ENCODE measurements around the gene ZNF618.

The ZNF618 gene

GRCh38 chr9:113927277-113927676 is 51.2 kb downstream of the ZNF618 start:
- Mint-ChIP-seq H3K27me3 (no peaks in the 10 kb centered on the region), H3K27ac (no peak overlapping the region), H3K4me3 (no peak overlapping the region), H3K36me3 (no peaks in the 10 kb centered on the region), H3K9me3 (no peaks in the 10 kb centered on the region), H3K4me1 (no peaks in the 10 kb centered on the region)
- CTCF ChIA-PET = interaction anchor here (1.4 kb wide), 1 partner anchor 364 kb away, joined by 3 read pairs; no protein-coding TSS in a partner anchor
- no peak for DNase-seq

- H3K4me1 Mint-ChIP-seq = no peaks in the 10 kb centered on the region
- H3K27me3 Mint-ChIP-seq = no peaks in the 10 kb centered on the region
- no peak for DNase-seq
- no peaks in the 10 kb centered on the region for H3K36me3 Mint-ChIP-seq
- H3K9me3 Mint-ChIP-seq = no peaks in the 10 kb centered on the region
- CTCF ChIA-PET = interaction anchor here (1.3 kb wide), 1 partner anchor 34 kb away, joined by 3 read pairs; no protein-coding TSS in a partner anchor
- H3K4me3 Mint-ChIP-seq = no peak overlapping the region
- no peak overlapping the region for H3K27ac Mint-ChIP-seq
Observed at GRCh38 chr9:113928269-113928668, 52.2 kb downstream of the ZNF618 start.

GRCh38 chr9:113929634-113930389 is 53.7 kb downstream of the ZNF618 start:
- Mint-ChIP-seq H3K27ac (no peak overlapping the region), H3K9me3 (no peaks in the 10 kb centered on the region), H3K27me3 (no peaks in the 10 kb centered on the region), H3K4me3 (no peak overlapping the region), H3K4me1 (no peaks in the 10 kb centered on the region), H3K36me3 (no peaks in the 10 kb centered on the region)
- DNase-seq = no peak
- CTCF ChIA-PET = no interaction called here

GRCh38 chr9:113930390-113930783 is 54.3 kb downstream of the ZNF618 start:
- no peak for DNase-seq
- Mint-ChIP-seq H3K27me3 (no peaks in the 10 kb centered on the region), H3K27ac (no peak overlapping the region), H3K4me1 (no peaks in the 10 kb centered on the region), H3K9me3 (no peaks in the 10 kb centered on the region), H3K4me3 (no peak overlapping the region), H3K36me3 (no peaks in the 10 kb centered on the region)
- CTCF ChIA-PET = no interaction called here

- CTCF ChIA-PET = no interaction called here
- Mint-ChIP-seq H3K4me1 (no peaks in the 10 kb centered on the region), H3K36me3 (no peaks in the 10 kb centered on the region), H3K9me3 (no peaks in the 10 kb centered on the region), H3K27me3 (no peaks in the 10 kb centered on the region), H3K27ac (no peak overlapping the region), H3K4me3 (no peak overlapping the region)
- DNase-seq = no peak
Observed at GRCh38 chr9:113931140-113931539, 55.0 kb downstream of the ZNF618 start.

- no peaks in the 10 kb centered on the region for H3K27me3 Mint-ChIP-seq
- CTCF ChIA-PET = no interaction called here
- no peaks in the 10 kb centered on the region for H3K4me1 Mint-ChIP-seq
- H3K4me3 Mint-ChIP-seq = no peak overlapping the region
- no peaks in the 10 kb centered on the region for H3K36me3 Mint-ChIP-seq
- DNase-seq = no peak
- H3K27ac Mint-ChIP-seq = no peak overlapping the region
- H3K9me3 Mint-ChIP-seq = no peaks in the 10 kb centered on the region
Observed at GRCh38 chr9:113931777-113932176, 55.7 kb downstream of the ZNF618 start.

GRCh38 chr9:113932906-113933584 is 56.9 kb downstream of the ZNF618 start:
- H3K27me3 Mint-ChIP-seq = no peaks in the 10 kb centered on the region
- no peaks in the 10 kb centered on the region for H3K4me1 Mint-ChIP-seq
- H3K36me3 Mint-ChIP-seq = no peaks in the 10 kb centered on the region
- no peaks in the 10 kb centered on the region for H3K9me3 Mint-ChIP-seq
- H3K4me3 Mint-ChIP-seq = no peak overlapping the region
- CTCF ChIA-PET = no interaction called here
- no peak overlapping the region for H3K27ac Mint-ChIP-seq
- DNase-seq = no peak

- Mint-ChIP-seq H3K4me1 (no peaks in the 10 kb centered on the region), H3K4me3 (no peak overlapping the region)
Observed at GRCh38 chr9:113933671-113934070, 57.6 kb downstream of the ZNF618 start.

GRCh38 chr9:113934167-113934828 is 58.2 kb downstream of the ZNF618 start:
- Mint-ChIP-seq H3K4me3 (no peak overlapping the region), H3K27me3 (no peaks in the 10 kb centered on the region), H3K36me3 (no peaks in the 10 kb centered on the region), H3K4me1 (no peaks in the 10 kb centered on the region), H3K9me3 (no peaks in the 10 kb centered on the region), H3K27ac (no peak overlapping the region)
- CTCF ChIA-PET = no interaction called here
- no peak for DNase-seq

More at GRCh38 chr9:113933671-113934070, 57.6 kb downstream of the ZNF618 start:
- Mint-ChIP-seq H3K27ac (no peak overlapping the region), H3K27me3 (no peaks in the 10 kb centered on the region), H3K36me3 (no peaks in the 10 kb centered on the region), H3K9me3 (no peaks in the 10 kb centered on the region)
- CTCF ChIA-PET = no interaction called here
- no peak for DNase-seq

GRCh38 chr9:113934829-113935676 is 58.9 kb downstream of the ZNF618 start:
- H3K4me3 Mint-ChIP-seq = no peak overlapping the region
- H3K27ac Mint-ChIP-seq = no peak overlapping the region
- no peaks in the 10 kb centered on the region for H3K27me3 Mint-ChIP-seq
- CTCF ChIA-PET = no interaction called here
- H3K36me3 Mint-ChIP-seq = no peaks in the 10 kb centered on the region
- H3K4me1 Mint-ChIP-seq = no peaks in the 10 kb centered on the region
- no peak for DNase-seq
- H3K9me3 Mint-ChIP-seq = no peaks in the 10 kb centered on the region

GRCh38 chr9:113935677-113936380 is 59.7 kb downstream of the ZNF618 start:
- Mint-ChIP-seq H3K9me3 (no peaks in the 10 kb centered on the region), H3K4me1 (no peaks in the 10 kb centered on the region), H3K27me3 (no peaks in the 10 kb centered on the region), H3K36me3 (no peaks in the 10 kb centered on the region), H3K4me3 (no peak overlapping the region), H3K27ac (no peak overlapping the region)
- DNase-seq = no peak
- CTCF ChIA-PET = no interaction called here

GRCh38 chr9:113940077-113940476 is 64.0 kb downstream of the ZNF618 start:
- Mint-ChIP-seq H3K4me1 (no peaks in the 10 kb centered on the region), H3K27ac (peak overlapping the region; percentile 46), H3K36me3 (no peaks in the 10 kb centered on the region), H3K27me3 (peaks cover 7% of the 10 kb centered on the region), H3K9me3 (no peaks in the 10 kb centered on the region), H3K4me3 (no peak overlapping the region)
- no peak for DNase-seq
- CTCF ChIA-PET = no interaction called here

GRCh38 chr9:113941056-113941455 is 64.9 kb downstream of the ZNF618 start:
- Mint-ChIP-seq H3K4me1 (no peaks in the 10 kb centered on the region), H3K27me3 (peaks cover 7% of the 10 kb centered on the region), H3K36me3 (no peaks in the 10 kb centered on the region), H3K27ac (no peak overlapping the region), H3K4me3 (no peak overlapping the region), H3K9me3 (no peaks in the 10 kb centered on the region)
- CTCF ChIA-PET = no interaction called here
- no peak for DNase-seq

GRCh38 chr9:113941526-113941925 is 65.4 kb downstream of the ZNF618 start:
- no peak for DNase-seq
- Mint-ChIP-seq H3K9me3 (no peaks in the 10 kb centered on the region), H3K27me3 (peaks cover 7% of the 10 kb centered on the region), H3K4me1 (no peaks in the 10 kb centered on the region), H3K36me3 (no peaks in the 10 kb centered on the region), H3K27ac (no peak overlapping the region), H3K4me3 (no peak overlapping the region)
- CTCF ChIA-PET = interaction anchor here (0.6 kb wide), 1 partner anchor 404 kb away, joined by 3 read pairs; no protein-coding TSS in a partner anchor

Data from activated naive CD4-positive, alpha-beta T cell treated with anti-CD3 and anti-CD28 coated beads, Interleukin-2, amount 10 ng/mL, durations not matched to agents 7 days and 5 days (primary cell).